Large intestine (tissue), 3 donors: ENCODE results near the gene FAF1. TPM values are rescaled to one million over a fixed set of nuclear protein-coding genes. Genes with fewer than 3 reads are reported as not detected.

Experiments used
- DNase-seq, 2 donors: peaks; one replicate each; pipeline versions ENCODE4 v3.0.0 to v3.0.0-alpha.2; 2013
- H3K27ac ChIP-seq: one replicate; pipeline ENCODE4 v1.5.1; 2013; ENCODE audit warnings: low read length
- H3K27me3 ChIP-seq: 2 replicates; pipeline ENCODE4 v1.6.1; 2013; ENCODE audit warnings: low read length; ENCODE audit not compliant: control insufficient read depth, insufficient read depth
- H3K36me3 ChIP-seq: 2 replicates; pipeline ENCODE4 v1.6.1; 2013; ENCODE audit warnings: low read length; ENCODE audit not compliant: control insufficient read depth, insufficient read depth
- H3K4me1 ChIP-seq: one replicate; pipeline ENCODE4 v1.6.1; 2013; ENCODE audit warnings: low read length; ENCODE audit not compliant: control insufficient read depth, insufficient read depth
- H3K4me3 ChIP-seq: one replicate; pipeline ENCODE4 v1.5.1; 2013; ENCODE audit warnings: low read length
- H3K9me3 ChIP-seq: one replicate; pipeline ENCODE4 v1.6.1; 2013; ENCODE audit warnings: mild to moderate bottlenecking, low read depth, low read length, moderate library complexity; ENCODE audit not compliant: control insufficient read depth
- WGBS: methylation state at CpG from one replicate; pipeline ENCODE4 v1.1.5; 2013; ENCODE audit warnings: low lambda C conversion rate; ENCODE audit not compliant: insufficient coverage; 5-methylcytosine and 5-hydroxymethylcytosine counted together
- polyA plus RNA-seq: library from polyadenylated mRNA; unstranded; fragments of 120-200 nt; gene quantifications from one replicate; pipeline ENCODE4 v1.2.1, GENCODE V29; 2013

FAF1 gene
- polyA plus RNA-seq, 1 donor = 47.1 TPM

- no peak for DNase-seq
- H3K4me3 ChIP-seq = no peak overlapping the region
- no peaks in the 10 kb centered on the region for H3K27me3 ChIP-seq
- H3K9me3 ChIP-seq = no peaks in the 10 kb centered on the region
- peaks cover 2% of the 10 kb centered on the region for H3K36me3 ChIP-seq
- no peak overlapping the region for H3K27ac ChIP-seq
- WGBS = 86% methylated on average over 1 of the region's 4 CpGs
- no peaks in the 10 kb centered on the region for H3K4me1 ChIP-seq
Observed at GRCh38 chr1:50521703-50522102, 438.4 kb downstream of the FAF1 start.

DNA sequence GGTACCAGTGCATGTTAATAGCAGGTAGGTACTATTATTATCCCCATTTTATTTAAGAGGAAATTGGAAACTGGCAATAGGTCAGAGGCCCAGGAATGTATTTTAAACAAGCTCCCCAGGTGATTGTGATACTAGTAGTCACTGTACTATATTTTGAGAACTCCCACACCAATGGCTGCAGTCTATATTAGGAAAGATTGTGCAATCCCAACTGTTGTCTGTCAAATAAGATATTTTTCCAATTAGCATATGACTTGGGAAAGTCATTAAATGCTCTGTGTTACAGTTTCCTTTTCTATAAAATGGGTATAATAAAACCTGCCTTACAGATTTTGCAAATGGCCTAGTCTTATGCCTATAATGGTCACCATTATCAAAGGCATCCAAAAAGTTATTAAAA, 442.6 kb downstream of the FAF1 start:
- H3K27ac ChIP-seq = no peak overlapping the region
- DNase-seq = no peak
- H3K36me3 ChIP-seq = peaks cover 2% of the 10 kb centered on the region
- no peak overlapping the region for H3K4me3 ChIP-seq
- no peaks in the 10 kb centered on the region for H3K9me3 ChIP-seq
- no peaks in the 10 kb centered on the region for H3K27me3 ChIP-seq
- no peaks in the 10 kb centered on the region for H3K4me1 ChIP-seq

- 86% methylated on average over 1 of the region's 3 CpGs for WGBS
Observed at GRCh38 chr1:50516056-50516455, 444.0 kb downstream of the FAF1 start.

GRCh38 chr1:50508040-50508586, 452.0 kb downstream of the FAF1 start:
- H3K4me1 ChIP-seq = no peaks in the 10 kb centered on the region
- DNase-seq = no peak
- H3K27ac ChIP-seq = no peak overlapping the region
- H3K9me3 ChIP-seq = peaks cover 4% of the 10 kb centered on the region
- H3K27me3 ChIP-seq = no peaks in the 10 kb centered on the region
- H3K4me3 ChIP-seq = no peak overlapping the region
- peaks cover 8% of the 10 kb centered on the region for H3K36me3 ChIP-seq

More at GRCh38 chr1:50516056-50516455, 444.0 kb downstream of the FAF1 start:
- no peaks in the 10 kb centered on the region for H3K9me3 ChIP-seq
- DNase-seq = no peak
- peaks cover 2% of the 10 kb centered on the region for H3K36me3 ChIP-seq
- no peaks in the 10 kb centered on the region for H3K4me1 ChIP-seq
- no peak overlapping the region for H3K27ac ChIP-seq
- H3K27me3 ChIP-seq = no peaks in the 10 kb centered on the region
- no peak overlapping the region for H3K4me3 ChIP-seq

- H3K27ac ChIP-seq = no peak overlapping the region
- H3K9me3 ChIP-seq = peaks cover 6% of the 10 kb centered on the region
- peaks cover 8% of the 10 kb centered on the region for H3K36me3 ChIP-seq
- DNase-seq = no peak
- H3K4me3 ChIP-seq = no peak overlapping the region
- H3K4me1 ChIP-seq = no peaks in the 10 kb centered on the region
- no peaks in the 10 kb centered on the region for H3K27me3 ChIP-seq
Observed at GRCh38 chr1:50505427-50505826, 454.6 kb downstream of the FAF1 start.

DNA sequence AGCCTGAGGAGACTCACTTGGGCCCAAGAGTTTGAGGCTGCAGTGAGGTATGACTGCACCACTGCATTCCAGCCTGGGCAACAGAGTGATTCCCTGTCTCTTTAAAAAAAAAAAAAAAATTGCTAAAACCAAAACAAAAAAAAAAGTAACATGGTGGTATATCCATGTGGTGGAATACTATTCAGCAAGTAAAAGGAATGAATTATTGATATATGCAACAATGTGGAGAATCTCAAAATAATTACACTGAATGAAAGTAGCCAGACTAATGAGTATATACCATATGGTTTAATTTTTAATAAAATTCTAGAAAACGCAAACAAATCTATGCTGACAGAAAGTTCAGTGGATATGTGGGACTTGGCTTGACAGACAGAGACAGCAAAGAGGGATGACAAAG, 456.6 kb downstream of the FAF1 start:
- H3K4me1 ChIP-seq = no peaks in the 10 kb centered on the region
- no peaks in the 10 kb centered on the region for H3K27me3 ChIP-seq
- H3K4me3 ChIP-seq = no peak overlapping the region
- H3K27ac ChIP-seq = no peak overlapping the region
- WGBS = no CpG with 5 or more reads among the region's 1 CpG
- DNase-seq = no peak
- H3K36me3 ChIP-seq = peaks cover 8% of the 10 kb centered on the region
- peaks cover 6% of the 10 kb centered on the region for H3K9me3 ChIP-seq

- no peak overlapping the region for H3K4me3 ChIP-seq
- no peak for DNase-seq
- WGBS = no CpG with 5 or more reads among the region's 2 CpGs
- no peaks in the 10 kb centered on the region for H3K27me3 ChIP-seq
- peaks cover 8% of the 10 kb centered on the region for H3K36me3 ChIP-seq
- H3K4me1 ChIP-seq = no peaks in the 10 kb centered on the region
- peaks cover 12% of the 10 kb centered on the region for H3K9me3 ChIP-seq
- no peak overlapping the region for H3K27ac ChIP-seq
Observed at GRCh38 chr1:50502147-50502546, 457.9 kb downstream of the FAF1 start.

DNA sequence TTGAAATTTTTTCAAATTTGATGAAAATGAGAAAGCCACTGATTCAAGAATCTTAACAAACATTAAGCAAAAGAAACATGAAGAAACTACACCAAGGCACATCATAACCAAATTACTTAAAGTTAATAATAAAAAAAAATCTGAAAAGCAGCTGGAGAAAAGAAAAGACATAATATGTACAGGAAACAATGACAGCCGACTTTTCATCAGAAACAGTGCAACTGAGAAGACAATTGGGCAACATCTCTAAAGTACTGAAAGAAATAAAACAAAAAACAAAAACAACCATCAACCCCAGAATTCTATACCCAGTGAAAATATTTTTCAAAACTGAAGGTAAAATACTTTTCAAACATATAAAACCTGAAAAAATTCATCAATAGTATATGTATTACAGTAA, 463.1 kb downstream of the FAF1 start:
- Histone ChIP-seq H3K27ac (no peak overlapping the region), H3K36me3 (no peaks in the 10 kb centered on the region), H3K9me3 (peaks cover 16% of the 10 kb centered on the region), H3K4me3 (no peak overlapping the region), H3K27me3 (no peaks in the 10 kb centered on the region), H3K4me1 (no peaks in the 10 kb centered on the region)
- 100% methylated on average over 1 of the region's 1 CpG for WGBS
- no peak for DNase-seq

DNA sequence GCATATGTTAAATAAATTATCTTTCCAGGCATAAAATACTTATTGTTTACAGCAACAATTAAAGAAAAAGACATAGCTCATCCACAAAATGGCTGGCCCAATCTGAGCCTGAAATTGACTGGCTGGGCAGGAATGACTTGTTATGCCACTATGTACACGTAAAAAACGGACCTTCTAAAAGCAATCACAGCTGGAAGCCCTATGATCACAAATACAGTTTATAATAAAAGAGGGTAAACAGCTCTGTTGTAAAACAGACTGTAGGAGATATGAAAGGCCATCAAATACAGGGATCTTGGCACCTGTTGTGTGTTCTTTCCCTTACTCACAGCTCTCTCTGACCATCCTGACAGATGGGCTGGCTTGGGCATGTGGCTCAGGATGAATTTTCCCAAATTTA, 466.4 kb downstream of the FAF1 start:
- H3K27me3 ChIP-seq = no peaks in the 10 kb centered on the region
- no peak overlapping the region for H3K4me3 ChIP-seq
- no peaks in the 10 kb centered on the region for H3K4me1 ChIP-seq
- H3K27ac ChIP-seq = no peak overlapping the region
- H3K9me3 ChIP-seq = peaks cover 13% of the 10 kb centered on the region
- peaks cover 8% of the 10 kb centered on the region for H3K36me3 ChIP-seq
- peak in 1 of 2 donors; percentile 11 for DNase-seq
- no CpG with 5 or more reads among the region's 2 CpGs for WGBS

- peaks cover 7% of the 10 kb centered on the region for H3K9me3 ChIP-seq
- WGBS = 100% methylated on average over 1 of the region's 1 CpG
- H3K27ac ChIP-seq = no peak overlapping the region
- no peaks in the 10 kb centered on the region for H3K4me1 ChIP-seq
- no peak overlapping the region for H3K4me3 ChIP-seq
- no peaks in the 10 kb centered on the region for H3K27me3 ChIP-seq
- no peak for DNase-seq
- H3K36me3 ChIP-seq = peaks cover 8% of the 10 kb centered on the region
Observed at GRCh38 chr1:50492142-50492541, 467.9 kb downstream of the FAF1 start.

DNA sequence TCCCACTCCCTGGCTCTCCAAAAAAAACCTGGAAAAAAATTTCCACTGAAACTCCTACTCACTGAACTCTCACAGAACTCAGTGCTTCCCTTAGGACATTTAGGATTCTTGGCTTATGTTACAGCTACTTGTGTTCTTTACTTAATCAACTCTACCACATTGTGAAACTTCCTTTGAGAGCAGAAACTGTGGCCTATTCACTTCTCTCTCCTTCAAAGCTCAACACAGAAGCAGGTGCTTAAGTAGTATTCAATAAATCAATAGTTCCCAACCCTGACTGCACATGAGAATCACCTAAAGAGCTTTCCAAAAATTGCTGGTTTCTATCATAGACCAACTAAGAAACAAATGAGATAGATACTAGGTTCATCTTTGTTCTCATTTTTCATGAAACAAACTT, 468.9 kb downstream of the FAF1 start:
- peaks cover 8% of the 10 kb centered on the region for H3K36me3 ChIP-seq
- no peak for DNase-seq
- H3K9me3 ChIP-seq = no peaks in the 10 kb centered on the region
- no peak overlapping the region for H3K4me3 ChIP-seq
- H3K27ac ChIP-seq = no peak overlapping the region
- no peaks in the 10 kb centered on the region for H3K27me3 ChIP-seq
- H3K4me1 ChIP-seq = no peaks in the 10 kb centered on the region
